Panc1 (cell line): ENCODE data around the gene POTEF. TPM values are rescaled to one million over a fixed set of nuclear protein-coding genes. Genes with fewer than 3 reads are reported as not detected.
"Not testable (repeated sequence)": the region's sequence is repeated elsewhere in the genome, so short reads cannot be mapped to it uniquely, and the experiment has no call there.

ENCODE experiments used
- ATAC-seq: fragments of 200-7000 bp; cut with Tn5 transposase; 2 replicates; pipeline ENCODE4 v1.9.1; 2020; ENCODE audit warnings: mild to moderate bottlenecking, moderate library complexity
- BruUV-seq: library from RNA; stranded (reverse); fragments of 400-500 nt; replicated peaks from 2 replicates; lab custom pipeline; 2021; lab: Mats Ljungman, UMichigan
- CTCF ChIA-PET: fragments of 300-600 bp; sonication (Branson Sonifier 250); formaldehyde crosslinking; loops from one replicate; lab custom pipeline; 2022; ENCODE audit warnings: antibody characterized with exemption; lab: Charles Lee
- POLR2A ChIA-PET: fragments of 300-600 bp; sonication (Branson Sonifier 250); formaldehyde crosslinking; loops from one replicate; lab custom pipeline; 2022; ENCODE audit warnings: antibody characterized with exemption; lab: Charles Lee
- DNase-seq: peaks from one replicate; pipeline ENCODE4 v3.0.0-alpha.2; 2010; ENCODE audit warnings: low read depth, low spot score
- H3K27ac ChIP-seq: 2 replicates; pipeline ENCODE4 v1.5.1; 2011; ENCODE audit warnings: mild to moderate bottlenecking, low read length, inconsistent platforms
- H3K27me3 ChIP-seq: fragments of 200-500 bp; sonication (Bioruptor generic); 2 replicates; pipeline ENCODE4 v1.6.0; 2014; ENCODE audit warnings: low read length, inconsistent platforms; ENCODE audit not compliant: control insufficient read depth, insufficient read depth
- H3K36me3 ChIP-seq: fragments of 200-500 bp; sonication (Bioruptor generic); 2 replicates; pipeline ENCODE4 v1.5.1; 2014; ENCODE audit warnings: inconsistent platforms, mild to moderate bottlenecking, low read length, moderate library complexity; ENCODE audit not compliant: control insufficient read depth, insufficient read depth
- H3K4me1 ChIP-seq: 2 replicates; pipeline ENCODE4 v1.5.1; 2011; ENCODE audit warnings: inconsistent platforms, mild to moderate bottlenecking, low read length, moderate library complexity; ENCODE audit not compliant: control insufficient read depth, insufficient read depth
- H3K4me3 ChIP-seq, 2 experiments: 2 replicates each; pipeline ENCODE4 v1.5.1; 2011 to 2012; ENCODE audit warnings: low read depth in 2 of 2, low read length in 2 of 2, mild to moderate bottlenecking in 2 of 2, inconsistent platforms in 1 of 2, moderate library complexity in 1 of 2
- H3K9me3 ChIP-seq: fragments of 200-500 bp; sonication (Bioruptor generic); 2 replicates; pipeline ENCODE4 v1.5.1; 2014; ENCODE audit warnings: low read depth, mild to moderate bottlenecking, inconsistent platforms, low read length, moderate library complexity; ENCODE audit not compliant: control insufficient read depth, insufficient read depth
- POLR2AphosphoS5 ChIP-seq: IDR thresholded peaks from 2 replicates; pipeline ENCODE4 v1.6.1; 2012; ENCODE audit warnings: mild to moderate bottlenecking, low read depth, low read length, moderate library complexity
- SIN3A ChIP-seq: IDR thresholded peaks from 2 replicates; pipeline ENCODE4 v1.6.1; 2012; ENCODE audit warnings: low read depth, mild to moderate bottlenecking, low read length, moderate library complexity, borderline replicate concordance; ENCODE audit not compliant: insufficient read depth
- TCF7L2 ChIP-seq: IDR thresholded peaks from 2 replicates; pipeline ENCODE4 v1.6.1; 2011; ENCODE audit warnings: mild to moderate bottlenecking, low read depth, low read length, inconsistent platforms
- in situ Hi-C: cut with HindIII; loops from 2 replicates; pipeline ENCODE4 v1.10.0; 2016; ENCODE audit warnings: low sequenced_read_pairs, low pct_unique_long_range_greater_than_20kb
- intact Hi-C: fragments of 100-400 bp; cut with micrococcal nuclease; formaldehyde crosslinking; loops from one replicate; pipeline ENCODE4 v1.10.0; 2022; ENCODE audit not compliant: unreplicated experiment
- total RNA-seq: library from RNA; stranded (reverse); gene quantifications from one replicate; pipeline ENCODE4 v1.2.1, GENCODE V29; 2021; ENCODE audit not compliant: unreplicated experiment
- TF ChIP-seq, protein P1 (sequence below), 2 experiments: IDR thresholded peaks; 2 replicates each; pipeline ENCODE4 v1.6.1; 2011 to 2012; ENCODE audit warnings: low read depth in 2 of 2, control low read depth in 1 of 2, low read length in 1 of 2, mild to moderate bottlenecking in 1 of 2, moderate library complexity in 1 of 2; ENCODE audit not compliant: insufficient read depth in 1 of 2
- TF ChIP-seq, protein P2 (sequence below): fragments of 450-650 bp; IDR thresholded peaks from 2 replicates; pipeline ENCODE4 v1.5.1; 2017; ENCODE audit warnings: mild to moderate bottlenecking

The POTEF gene
- total RNA-seq, 1 experiment from 2014 or later = 7.2 TPM

DNA sequence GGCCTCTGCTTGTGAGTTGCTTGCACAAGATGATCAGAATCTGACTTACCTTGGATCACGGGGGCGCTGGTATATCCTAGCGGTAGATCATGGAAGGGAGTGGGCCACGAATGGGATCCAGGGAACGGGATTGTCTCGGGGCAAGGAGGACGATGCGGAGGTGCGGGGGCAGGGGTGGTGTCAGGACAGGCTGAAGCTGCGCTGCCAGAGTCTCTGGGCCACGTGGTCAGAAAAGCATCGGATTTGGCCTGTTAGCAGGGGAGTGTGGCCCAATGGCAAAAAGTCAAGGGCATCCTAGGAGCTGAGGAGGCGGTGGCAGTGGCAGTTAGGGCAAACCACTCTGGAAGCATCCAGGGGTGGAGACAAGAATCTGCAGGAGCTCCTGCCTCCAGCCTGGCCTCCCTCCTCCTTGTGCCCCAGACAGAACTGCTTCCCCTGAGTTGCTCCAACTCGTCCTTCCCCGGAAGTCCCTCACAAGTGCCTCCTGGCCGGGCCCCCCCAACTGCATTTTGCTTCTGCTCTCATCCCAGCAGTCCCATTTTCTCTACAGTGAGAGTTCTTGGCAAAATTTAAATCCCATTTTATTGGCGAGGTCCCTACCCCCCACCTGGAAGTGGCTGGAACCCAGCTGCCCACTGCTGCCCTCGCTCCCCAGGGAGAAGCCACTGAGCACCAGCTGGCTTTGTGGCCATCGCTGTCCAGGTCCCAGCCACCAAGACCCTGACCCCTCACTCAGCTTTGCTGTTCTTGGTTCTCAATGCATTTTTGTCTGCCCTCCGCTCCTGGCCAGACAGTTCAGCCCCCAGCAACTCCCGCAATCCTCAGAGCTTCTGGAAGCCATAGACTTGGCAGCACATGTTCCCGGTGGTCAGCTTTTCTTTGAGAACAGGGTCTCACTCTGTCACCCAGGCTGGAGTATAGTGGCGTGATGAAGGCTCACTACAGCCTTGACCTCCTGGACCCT is 21.4 kb upstream of the POTEF start:
- DNase-seq (no peak), ATAC-seq (no peak; the same call in 1 of the 2 replicates)
- intact Hi-C loops (loop anchor here (10.0 kb wide), 1 partner anchor 184 kb away; no protein-coding TSS in a partner anchor), in situ Hi-C loops (no loop called here)
- BruUV-seq = no TSS peak
- Histone ChIP-seq H3K4me1 (no peaks in the 10 kb centered on the region), H3K9me3 (no peaks in the 10 kb centered on the region), H3K36me3 (no peaks in the 10 kb centered on the region), H3K27me3 (no peaks in the 10 kb centered on the region), H3K27ac (no peak overlapping the region), H3K4me3 (no peak overlapping the region)
- ChIA-PET POLR2A (no interaction called here), CTCF (no interaction called here)
- TF ChIP-seq POLR2AphosphoS5 = no peak
- TF ChIP-seq TCF7L2 = no peak
- TF ChIP-seq, protein P1, sequence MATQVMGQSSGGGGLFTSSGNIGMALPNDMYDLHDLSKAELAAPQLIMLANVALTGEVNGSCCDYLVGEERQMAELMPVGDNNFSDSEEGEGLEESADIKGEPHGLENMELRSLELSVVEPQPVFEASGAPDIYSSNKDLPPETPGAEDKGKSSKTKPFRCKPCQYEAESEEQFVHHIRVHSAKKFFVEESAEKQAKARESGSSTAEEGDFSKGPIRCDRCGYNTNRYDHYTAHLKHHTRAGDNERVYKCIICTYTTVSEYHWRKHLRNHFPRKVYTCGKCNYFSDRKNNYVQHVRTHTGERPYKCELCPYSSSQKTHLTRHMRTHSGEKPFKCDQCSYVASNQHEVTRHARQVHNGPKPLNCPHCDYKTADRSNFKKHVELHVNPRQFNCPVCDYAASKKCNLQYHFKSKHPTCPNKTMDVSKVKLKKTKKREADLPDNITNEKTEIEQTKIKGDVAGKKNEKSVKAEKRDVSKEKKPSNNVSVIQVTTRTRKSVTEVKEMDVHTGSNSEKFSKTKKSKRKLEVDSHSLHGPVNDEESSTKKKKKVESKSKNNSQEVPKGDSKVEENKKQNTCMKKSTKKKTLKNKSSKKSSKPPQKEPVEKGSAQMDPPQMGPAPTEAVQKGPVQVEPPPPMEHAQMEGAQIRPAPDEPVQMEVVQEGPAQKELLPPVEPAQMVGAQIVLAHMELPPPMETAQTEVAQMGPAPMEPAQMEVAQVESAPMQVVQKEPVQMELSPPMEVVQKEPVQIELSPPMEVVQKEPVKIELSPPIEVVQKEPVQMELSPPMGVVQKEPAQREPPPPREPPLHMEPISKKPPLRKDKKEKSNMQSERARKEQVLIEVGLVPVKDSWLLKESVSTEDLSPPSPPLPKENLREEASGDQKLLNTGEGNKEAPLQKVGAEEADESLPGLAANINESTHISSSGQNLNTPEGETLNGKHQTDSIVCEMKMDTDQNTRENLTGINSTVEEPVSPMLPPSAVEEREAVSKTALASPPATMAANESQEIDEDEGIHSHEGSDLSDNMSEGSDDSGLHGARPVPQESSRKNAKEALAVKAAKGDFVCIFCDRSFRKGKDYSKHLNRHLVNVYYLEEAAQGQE (IDR thresholded peaks at IDR 0.05; ENCODE audit: insufficient read depth in 1 of 2, low read depth in 2 of 2, low read length in 1 of 2) = no peak
- TF ChIP-seq, protein P2, sequence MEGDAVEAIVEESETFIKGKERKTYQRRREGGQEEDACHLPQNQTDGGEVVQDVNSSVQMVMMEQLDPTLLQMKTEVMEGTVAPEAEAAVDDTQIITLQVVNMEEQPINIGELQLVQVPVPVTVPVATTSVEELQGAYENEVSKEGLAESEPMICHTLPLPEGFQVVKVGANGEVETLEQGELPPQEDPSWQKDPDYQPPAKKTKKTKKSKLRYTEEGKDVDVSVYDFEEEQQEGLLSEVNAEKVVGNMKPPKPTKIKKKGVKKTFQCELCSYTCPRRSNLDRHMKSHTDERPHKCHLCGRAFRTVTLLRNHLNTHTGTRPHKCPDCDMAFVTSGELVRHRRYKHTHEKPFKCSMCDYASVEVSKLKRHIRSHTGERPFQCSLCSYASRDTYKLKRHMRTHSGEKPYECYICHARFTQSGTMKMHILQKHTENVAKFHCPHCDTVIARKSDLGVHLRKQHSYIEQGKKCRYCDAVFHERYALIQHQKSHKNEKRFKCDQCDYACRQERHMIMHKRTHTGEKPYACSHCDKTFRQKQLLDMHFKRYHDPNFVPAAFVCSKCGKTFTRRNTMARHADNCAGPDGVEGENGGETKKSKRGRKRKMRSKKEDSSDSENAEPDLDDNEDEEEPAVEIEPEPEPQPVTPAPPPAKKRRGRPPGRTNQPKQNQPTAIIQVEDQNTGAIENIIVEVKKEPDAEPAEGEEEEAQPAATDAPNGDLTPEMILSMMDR = no peak
- TF ChIP-seq SIN3A = no peak

DNA sequence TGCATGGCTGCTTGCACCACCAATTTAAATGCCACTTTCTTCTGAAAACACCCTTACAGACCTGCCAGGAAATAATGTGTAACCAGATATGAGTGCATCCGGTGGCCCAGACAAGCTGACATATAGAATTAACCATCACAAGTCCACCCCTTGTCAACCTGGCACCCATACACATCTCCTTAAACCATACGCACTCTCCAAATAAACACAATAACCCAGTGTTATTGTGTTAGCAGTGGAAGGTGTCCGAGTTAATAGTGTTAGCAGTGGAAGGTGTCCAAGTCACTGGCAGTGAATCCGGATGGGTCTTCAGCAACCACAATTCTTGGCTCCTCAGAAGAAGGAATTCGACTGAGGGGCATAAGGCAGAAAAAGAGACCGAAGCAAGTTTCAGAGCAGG is 19.5 kb upstream of the POTEF start:
- ATAC-seq, H3K9me3 ChIP-seq, H3K4me1 ChIP-seq, H3K36me3 ChIP-seq, POLR2A ChIA-PET, DNase-seq, BruUV-seq, in situ Hi-C loops, H3K27ac ChIP-seq, H3K27me3 ChIP-seq, H3K4me3 ChIP-seq, intact Hi-C loops: not testable (repeated sequence)
- CTCF ChIA-PET = interaction anchor here (0.7 kb wide), 1 partner anchor 1754 kb away, joined by 3 read pairs; no protein-coding TSS in a partner anchor

DNA sequence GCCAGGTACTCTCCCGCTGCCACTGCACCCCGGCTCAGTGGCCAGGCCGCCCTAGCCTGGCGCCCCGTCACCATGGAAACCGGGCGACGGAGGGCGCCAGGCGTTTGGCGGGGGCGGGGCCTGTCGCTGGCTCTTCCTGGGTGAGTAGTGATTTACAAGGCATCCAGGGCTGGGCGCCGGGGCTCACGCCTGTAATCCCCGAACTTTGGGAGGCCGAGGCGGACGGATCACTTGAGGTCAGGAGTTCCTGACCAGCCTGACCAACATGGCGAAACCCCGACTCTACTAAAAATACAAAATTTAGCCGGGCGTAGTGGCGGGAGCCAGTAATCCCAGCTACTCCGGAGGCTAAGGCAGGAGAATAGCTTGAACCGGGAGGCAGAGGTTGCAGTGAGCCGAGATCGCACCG is 16.0 kb upstream of the POTEF start, which contains the start of gene CCDC74B:
CCDC74B (minus strand) TSS at position 107 of the 409 bp plus-strand sequence. CDS start 116 bp downstream, outside the sequence.
- POLR2A ChIA-PET, H3K9me3 ChIP-seq, CTCF ChIA-PET, H3K4me1 ChIP-seq, BruUV-seq, DNase-seq, intact Hi-C loops, H3K36me3 ChIP-seq, H3K27me3 ChIP-seq, in situ Hi-C loops: not testable (repeated sequence)
- ATAC-seq = peak; percentile 95
- Histone ChIP-seq H3K27ac (peak within 1 kb of the TSS; percentile 8), H3K4me3 (peak within 1 kb of the TSS; percentile 29 to 57)

DNA sequence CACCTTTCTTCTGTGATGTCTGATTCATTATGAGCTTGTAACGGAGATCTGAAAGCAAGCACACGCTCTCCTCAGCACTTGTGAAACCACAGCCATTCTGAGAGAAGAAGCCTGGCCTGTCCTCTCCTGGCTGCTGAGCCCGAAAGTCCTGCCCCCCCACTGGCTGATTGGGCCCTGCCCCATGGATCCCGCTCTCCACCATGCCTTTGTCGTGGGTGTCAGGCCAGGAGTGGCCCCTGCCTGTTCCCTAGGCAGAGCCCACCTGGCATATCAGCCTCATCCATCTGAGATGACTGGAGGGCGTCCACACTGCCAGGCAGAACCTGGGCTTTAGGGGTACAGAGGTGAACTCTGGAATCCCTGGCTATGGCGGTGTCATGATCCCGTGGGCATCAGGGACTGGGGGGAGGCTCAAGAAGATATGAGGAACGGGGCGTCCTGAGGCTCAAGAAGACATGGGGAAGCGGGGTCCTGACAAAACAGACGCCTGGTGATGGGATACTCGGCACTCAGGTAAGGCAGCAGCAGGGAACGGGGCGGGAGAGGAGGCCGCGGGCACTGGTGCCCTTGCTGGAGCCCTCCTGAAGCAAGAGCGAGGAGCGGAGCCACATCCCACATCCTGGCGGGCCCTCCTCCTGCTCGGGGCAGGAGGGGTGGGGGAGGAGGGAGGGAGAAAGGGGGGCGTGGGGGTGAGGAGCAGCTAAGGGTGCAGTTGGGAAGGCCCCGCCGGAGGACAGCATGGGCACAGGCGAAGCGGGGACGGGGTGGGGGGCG is 14.4 kb upstream of the POTEF start:
- H3K9me3 ChIP-seq, H3K4me1 ChIP-seq, ATAC-seq, POLR2A ChIA-PET, CTCF ChIA-PET, H3K27ac ChIP-seq, BruUV-seq, intact Hi-C loops, H3K27me3 ChIP-seq, H3K36me3 ChIP-seq, H3K4me3 ChIP-seq, DNase-seq, in situ Hi-C loops: not testable (repeated sequence)
